GM21786 (cell line): ENCODE results near the gene PRDM10.
"Not testable (repeated sequence)": the region's sequence is repeated elsewhere in the genome, so short reads cannot be mapped to it uniquely, and the experiment has no call there.

Experiments used
- ATAC-seq: cut with Tn5 transposase; IDR thresholded peaks from one replicate; pipeline ENCODE4 v1.9.1; 2021; ENCODE audit not compliant: unreplicated experiment

The PRDM10 gene

DNA sequence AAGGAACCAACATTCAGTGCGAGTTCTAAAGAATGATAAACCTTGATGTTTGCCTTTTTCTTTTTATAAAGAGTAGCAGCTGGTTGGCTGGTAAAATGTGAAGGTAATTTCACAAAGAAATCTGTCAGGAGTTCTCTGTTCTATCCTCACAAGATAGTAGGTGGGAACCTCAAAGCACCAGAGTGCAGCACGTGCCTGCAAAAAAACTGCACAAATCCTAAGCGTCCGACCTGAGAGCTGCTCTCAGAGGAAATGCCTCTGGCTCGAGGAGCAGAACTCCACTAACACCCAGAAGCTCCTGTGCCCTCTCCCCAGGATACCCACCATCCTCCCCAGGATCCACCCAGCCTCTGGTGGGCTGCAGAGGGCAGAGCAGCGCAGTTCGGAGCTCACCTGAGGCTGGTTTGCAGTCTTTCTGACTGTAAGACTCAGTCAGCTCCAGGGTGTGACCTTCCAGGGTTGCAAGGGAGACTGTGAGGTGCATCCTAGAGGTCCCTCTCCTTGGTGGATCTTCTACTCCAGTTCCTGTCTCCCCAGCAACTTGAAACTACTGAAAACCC, 23.5 kb downstream of the PRDM10 start:
- no peak for ATAC-seq

DNA sequence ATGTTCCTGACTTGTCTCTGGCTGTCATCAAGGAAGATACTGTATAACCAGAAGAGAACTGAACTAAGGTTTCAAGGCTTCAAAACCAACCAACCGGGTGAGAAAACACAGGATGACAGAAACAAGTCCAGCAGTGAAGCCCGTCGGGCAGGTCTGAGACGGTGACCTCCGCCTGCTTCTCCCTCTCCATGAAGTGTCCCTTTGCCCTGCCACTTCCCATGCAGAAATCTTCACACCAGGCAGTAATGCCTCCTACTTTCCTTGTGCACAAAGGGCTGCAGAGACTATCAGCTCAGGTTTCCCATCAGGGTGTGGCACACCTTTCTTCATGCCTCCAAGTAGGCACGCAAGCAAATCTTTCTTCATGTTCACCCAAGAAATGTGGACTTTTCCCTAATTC, 24.2 kb downstream of the PRDM10 start:
- no peak for ATAC-seq

DNA sequence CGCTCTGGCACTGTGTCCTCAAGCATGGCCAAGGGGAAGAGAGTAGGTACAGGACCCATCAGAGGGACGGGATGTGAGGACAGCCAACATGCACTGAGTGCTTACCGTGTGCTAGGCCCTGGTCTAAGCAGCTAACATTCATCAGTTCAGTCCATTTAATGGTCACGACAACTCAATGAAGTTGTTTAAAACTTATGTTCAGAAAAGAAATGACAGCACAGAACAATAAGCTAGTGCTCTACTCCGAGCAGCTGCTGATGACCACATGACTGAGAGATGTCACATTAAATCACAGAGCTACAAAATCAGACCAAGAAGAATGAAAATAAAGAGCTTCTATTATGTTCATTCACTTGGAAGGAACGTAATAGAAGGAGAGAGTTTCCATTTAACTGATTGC, 26.3 kb downstream of the PRDM10 start:
- no peak for ATAC-seq

DNA sequence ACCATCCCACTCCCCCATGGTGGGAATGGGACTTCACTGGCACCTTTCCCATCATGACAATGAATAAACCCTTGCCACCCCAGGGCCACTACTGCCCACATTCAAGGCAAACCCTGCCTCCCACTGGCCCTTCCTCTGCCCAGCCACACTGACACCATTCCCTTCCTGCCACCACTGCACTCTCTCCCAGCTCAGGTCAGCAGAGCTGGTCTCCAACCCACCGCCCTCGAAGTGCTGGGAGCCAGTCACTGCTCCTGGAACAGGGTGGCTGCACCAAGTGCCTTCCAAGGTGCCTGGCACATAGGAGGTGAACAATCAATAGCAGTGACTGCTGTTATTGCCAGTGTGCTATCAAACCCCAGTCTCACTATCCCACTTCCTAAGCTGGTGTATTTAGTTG, 27.1 kb downstream of the PRDM10 start:
- no peak for ATAC-seq

DNA sequence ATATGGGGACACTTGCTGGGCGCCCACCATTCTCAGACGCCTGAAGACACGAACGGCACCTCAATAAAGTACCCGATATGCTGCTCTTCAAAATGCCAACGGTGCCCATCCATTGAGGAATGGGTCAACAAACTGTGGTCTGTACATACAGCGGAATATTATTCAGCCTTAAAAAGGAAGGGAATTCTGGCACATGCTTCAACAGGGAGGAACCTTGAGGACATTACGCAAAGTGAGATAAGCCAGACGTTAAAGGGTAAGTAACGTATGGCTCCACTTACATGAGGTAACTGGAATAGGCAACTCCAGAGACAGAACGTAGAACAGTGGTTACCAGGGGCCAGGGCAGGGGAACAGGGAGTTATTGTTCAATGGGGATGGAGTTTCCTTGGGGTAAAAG, 28.0 kb downstream of the PRDM10 start:
- no peak for ATAC-seq

DNA sequence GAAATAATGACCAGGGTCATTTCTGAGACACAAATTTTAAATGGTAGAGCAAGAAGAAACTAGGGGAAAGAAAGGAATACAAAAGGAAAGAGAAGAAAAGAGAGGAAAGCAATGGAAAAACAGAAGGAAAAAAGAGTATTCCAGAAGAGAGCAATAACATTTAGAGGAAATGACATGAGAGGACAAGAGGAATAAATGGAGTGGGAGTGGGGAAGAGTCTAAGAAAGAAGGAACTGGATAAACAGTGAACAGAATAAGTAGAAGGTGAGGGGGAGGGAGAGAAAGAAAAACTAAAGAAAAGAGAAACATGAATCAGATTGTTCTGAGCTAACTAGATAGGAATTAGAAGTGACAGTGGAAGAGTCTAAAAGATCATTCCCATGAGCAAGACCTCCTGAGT, 28.4 kb downstream of the PRDM10 start:
- ATAC-seq = no peak

DNA sequence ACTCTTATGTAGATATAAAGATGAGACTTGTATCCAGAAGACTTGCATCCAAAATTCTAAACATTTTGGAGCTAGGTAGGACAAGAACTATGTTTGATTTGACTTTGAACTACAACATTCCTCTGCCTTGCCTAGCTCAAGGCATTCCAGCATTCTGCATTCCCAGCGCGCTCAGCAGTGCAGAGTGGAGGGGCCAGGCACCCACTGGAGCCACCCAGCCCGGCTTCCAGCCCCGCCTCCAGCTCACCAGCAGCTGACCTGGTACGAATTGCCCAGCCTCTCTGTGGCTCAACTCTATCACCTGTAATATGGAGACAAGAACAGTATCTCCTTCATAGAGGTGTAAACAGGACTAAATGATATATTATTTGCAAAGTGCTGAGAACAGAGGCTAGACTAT, 28.8 kb downstream of the PRDM10 start:
- ATAC-seq = no peak

DNA sequence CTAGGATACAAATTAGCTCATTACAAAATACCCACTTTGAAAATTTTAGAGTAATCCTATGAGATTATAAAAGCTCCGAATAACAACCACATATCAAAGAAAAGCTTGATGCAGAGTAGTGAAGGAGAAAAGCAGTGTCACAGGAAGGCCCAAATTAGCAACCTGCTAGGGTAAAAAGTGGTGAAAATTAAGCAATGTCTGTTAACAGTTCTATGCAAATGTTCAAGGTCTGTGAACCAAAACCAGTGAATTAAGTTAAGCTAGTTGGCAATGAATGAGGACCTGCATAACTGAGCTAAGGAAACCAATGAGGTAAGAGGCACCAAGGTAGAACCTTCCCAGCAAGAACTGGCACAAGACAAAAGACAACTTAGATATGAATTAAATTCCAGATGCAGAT, 29.6 kb downstream of the PRDM10 start:
- peak; percentile 84 for ATAC-seq

DNA sequence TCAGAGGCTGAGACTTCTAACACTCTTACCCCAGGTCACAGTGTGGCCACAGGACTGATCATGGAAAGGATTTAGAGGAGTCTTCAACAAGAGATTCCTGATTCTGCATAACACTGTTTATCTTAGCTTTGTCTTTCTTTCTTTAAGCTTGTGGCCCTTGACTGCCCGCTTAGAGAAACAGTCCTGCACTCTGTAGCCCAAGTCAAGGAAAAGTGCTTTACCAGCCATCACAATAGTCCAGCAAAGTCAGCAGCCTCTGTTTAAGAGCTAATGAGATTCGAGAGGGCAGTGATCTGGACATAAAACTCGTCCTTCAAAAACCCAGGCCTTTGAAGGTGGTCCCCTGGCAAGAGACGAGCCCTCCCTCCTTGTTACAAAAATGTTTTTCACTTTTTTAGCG, 30.0 kb downstream of the PRDM10 start:
- no peak for ATAC-seq

DNA sequence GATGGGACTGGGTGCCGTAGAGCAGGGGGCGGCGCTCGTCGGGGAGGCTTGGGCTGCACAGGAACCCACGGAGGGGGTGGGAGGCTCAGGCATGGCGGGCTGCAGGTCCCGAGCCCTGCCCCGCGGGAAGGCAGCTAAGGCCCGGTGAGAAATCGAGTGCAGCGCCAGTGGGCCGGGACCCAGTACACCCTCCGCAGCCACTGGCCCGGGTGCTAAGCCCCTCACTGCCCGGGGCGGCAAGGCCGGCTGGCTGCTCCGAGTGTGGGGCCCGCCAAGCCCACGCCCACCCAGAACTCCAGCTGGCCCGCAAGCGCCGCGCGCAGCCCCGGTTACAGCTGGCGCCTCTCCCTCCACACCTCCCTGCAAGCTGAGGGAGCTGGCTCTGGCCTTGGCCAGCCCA, 30.8 kb downstream of the PRDM10 start:
- not testable (repeated sequence) for ATAC-seq

DNA sequence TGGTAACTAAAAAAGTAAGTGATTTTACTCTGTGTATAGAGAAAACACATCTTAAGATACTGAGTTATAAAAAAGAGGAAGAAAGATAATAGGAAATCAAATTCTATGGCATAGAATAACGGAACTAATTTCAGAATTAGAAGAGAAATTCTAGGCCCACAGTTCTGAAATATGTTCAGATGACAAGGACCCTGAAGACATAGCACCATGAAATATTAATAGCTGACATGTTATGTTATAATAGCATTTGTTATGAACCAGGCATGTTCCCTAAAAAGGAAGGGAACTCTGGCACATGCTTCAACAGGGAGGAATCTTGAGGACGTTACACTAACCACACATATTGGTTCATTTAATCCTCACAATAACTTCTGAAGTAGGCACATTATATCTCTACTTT, 32.7 kb downstream of the PRDM10 start:
- no peak for ATAC-seq

DNA sequence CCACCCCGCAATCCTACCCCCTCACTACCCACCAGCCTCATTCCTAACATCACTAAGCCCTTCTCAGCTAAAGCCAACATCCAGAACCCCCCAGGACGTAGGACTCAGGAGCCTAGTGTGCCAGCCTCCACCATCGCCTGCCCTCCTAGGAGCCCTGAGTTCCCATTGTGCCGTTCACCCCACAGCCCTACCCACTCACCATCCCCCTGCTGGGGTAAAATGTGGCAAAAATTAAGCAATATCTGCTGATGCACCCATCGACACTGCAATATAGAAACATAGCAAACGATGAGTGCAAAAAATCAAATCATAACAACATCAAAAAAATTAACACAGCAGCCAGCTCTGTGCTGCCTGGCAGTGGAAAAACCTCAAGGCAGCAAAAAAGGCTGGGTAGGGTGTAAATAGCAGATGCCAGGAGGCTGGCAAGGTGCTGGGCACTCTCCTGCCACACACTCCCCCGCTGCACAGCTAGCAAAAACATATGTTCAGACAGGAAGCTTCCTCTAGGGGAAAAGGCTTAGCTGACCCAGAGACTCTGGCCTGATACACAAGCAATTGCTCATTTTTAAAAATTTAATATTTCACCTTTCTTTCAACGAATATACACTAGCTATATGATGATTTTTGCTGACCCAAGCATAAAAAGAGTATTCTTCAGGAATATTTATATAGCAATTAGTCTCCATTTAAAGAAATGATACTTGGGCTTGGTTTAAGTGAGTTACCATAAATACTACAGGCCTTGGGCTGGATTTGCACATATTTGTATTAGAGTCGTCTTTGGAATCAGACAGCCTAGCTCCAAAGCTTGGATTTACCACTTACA, 33.8 kb downstream of the PRDM10 start:
- no peak for ATAC-seq

DNA sequence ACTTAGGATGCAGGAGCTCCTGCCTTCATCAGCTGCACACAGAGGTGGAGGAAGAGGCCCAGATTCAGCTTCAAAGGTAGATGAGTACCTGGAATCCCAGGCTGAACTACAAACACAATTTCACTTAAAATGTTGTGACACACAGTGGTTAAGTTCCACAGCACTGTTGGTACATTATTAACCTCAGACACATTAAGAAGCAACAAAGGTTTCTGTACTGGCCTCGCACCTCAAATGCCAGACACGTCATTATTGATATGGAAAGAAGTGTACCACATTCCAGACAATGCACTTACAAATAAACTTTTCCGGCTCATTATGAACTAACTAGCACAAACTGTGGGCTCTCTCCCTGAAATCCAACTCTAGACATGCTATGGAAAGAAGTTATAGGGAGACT, 34.6 kb downstream of the PRDM10 start:
- no peak for ATAC-seq

DNA sequence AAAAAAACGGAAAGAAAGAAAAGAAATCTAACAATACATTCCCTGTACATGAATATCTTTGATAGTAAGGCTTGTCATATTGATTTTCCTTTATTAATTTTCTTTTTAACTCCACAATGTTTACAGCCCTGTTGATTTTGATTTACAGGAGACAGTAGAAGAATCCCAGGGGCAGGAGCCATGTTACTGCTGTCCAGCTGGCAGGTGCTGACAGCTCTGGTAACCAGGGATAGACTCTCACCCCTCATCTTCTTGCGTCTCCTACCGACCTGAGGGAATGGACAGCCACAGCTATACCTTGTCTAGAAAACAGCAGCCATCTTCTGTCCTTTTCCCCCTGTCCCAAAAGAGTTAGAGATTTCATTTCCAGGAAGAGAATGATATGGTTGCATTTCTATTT, 37.4 kb downstream of the PRDM10 start:
- ATAC-seq = no peak

DNA sequence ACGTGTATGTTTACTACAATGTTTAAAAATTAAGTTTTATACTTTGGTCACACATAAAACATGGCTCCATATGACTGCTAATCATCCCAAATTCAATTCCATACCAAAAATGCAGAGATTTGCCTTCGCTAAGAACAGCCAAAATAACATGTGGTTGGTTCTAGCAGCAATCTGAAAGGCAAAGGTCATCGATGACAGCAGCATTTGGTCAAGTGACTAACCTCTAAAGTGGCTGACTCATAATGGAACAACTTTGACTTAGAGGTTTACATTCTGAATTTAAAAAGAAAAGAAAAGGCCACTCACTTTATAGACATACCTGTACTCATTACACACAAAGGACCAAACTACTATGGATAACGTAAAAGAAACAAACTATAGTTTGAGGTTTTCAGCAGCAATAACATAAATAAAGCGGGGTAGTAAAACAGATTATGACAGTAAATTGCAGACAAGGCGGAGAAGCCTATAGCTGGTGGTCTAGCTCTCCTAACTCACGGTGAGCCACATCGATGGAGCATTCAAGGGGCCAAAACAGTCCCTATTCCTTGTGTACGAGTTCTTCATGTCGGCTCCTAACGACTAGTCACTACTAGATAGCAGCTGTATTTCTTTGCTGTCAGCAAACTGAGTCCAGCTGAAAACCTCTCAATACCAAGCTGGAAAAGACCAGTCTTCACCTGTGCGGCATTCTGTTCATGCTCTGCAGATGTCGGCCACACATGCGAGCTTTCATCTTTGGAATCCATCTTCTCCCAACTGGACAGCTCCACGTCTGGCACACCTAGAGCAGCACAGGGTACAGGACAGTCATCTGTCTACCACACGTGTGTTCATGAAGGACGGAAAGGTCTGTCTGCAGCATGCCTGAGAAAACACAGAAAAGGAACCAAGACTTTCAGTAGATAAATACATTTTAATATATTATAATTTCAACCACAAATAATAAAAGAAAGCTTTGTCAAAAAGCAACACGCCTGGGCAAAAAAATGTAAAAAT, 42.1 kb downstream of the PRDM10 start:
- ATAC-seq = peak; percentile 93

DNA sequence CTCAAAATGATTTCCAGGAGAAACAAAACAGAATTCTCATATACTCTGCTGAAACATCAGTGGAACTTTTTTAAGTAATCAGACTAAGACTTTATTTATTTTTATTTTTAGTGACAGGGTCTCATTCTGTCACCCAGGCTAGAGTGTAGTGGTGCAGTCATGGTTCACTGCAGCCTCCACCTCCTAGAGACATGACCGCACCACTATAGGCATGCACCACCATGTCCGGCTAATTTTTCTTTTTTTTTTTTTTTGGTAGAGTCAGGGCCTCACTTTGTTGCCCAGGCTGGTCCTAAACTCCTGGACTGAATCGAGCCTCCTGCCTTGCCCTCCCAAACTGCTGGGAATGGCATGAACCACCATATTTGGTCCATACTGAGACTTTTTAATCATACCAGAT, 42.9 kb downstream of the PRDM10 start:
- ATAC-seq = no peak

DNA sequence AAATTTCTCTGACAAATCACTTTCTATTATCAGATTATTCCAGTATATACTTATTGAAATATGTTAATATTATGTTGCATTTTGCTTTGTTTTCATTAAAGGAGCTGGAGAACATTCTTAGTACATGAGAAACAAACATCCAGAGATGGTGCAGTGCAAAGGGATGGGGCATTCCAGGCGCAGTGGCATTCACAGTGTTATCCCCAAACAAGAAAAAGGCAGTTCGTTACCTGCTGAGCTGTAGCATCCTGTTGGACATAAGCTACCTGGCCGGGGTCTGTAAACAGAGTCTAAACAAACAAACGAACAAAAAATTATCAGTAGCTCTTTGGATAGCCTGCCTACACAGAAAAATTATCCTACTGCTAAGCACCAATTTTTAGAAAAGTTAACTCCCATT, 47.4 kb downstream of the PRDM10 start:
- no peak for ATAC-seq

DNA sequence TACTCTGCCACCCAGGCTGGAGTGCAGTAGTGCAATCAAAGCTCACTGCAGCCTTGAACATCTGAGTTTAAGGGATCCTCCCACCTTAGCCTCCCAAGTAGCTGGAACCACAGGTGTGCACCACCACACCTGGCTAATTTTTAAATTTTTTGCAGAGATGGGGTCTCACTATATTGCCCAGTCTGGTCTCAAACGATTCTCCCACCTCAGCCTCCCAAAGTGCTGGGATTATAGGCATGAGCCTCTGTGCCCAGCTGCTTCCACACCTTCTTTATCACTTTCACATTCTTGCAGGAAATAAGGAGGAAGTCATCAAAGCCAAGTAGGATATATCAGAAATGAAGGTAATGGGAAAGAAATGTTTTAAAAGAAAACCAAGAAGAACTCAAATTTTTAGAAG, 47.9 kb downstream of the PRDM10 start:
- not testable (repeated sequence) for ATAC-seq

DNA sequence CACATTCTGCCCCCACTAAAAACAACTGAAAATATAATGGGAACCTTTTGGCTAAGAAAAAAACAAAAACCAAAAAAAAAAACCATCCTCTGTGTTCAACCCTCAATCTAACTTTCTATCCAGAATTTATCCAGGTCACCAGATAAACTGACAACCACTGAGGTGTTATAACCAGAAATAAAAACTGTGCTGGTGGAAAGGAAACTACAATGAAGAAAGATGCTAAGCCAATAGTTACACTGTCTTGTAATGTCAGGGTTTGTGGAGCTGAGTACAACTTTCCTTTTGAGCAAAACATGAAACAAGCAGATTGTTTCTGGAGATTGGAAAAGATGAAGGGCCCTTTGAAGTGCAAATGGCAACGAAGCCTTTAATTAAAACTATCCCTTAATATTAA, 50.8 kb downstream of the PRDM10 start:
- ATAC-seq = no peak

DNA sequence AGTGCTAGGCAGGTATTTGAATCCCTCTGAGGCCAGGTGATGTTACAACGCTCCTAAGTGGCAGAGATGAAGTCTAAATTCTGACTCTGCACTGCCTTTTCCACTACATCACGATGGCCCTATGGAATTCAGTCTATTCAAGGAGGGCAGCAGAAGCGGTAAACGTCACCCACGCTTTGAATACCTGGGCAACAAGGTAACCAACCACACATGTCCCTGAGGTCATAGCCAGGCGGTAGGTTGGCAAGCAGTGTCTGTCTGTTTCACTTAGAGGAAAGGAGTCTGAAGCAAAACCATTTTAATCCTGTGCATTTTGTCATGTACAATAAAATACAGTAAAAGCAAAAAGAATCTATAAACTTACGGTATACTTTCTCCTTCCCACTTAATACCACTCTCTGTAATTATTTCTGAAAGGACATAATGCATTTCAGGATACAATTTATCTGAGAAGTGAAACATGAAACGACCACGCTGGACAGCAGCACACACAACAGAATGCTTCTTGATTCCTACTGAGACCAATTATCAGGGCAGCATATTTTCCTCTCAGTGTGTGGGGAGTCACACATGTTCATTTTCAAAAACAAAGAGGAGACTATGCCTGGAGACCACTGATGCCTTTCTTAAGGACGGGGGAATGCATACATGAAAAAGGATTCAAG, 51.3 kb downstream of the PRDM10 start:
- no peak for ATAC-seq
